Neural progenitor cell (in vitro differentiated cells): ENCODE measurements around the gene ARHGAP26.

Experiments
- CTCF ChIP-seq: fragments of 200-600 bp; sonication (generic); IDR thresholded peaks from 2 replicates; pipeline ENCODE4 v1.5.1; 2017; ENCODE audit warnings: antibody characterized with exemption, mild to moderate bottlenecking
- EZH2phosphoT487 ChIP-seq: fragments of 200-600 bp; sonication (generic); IDR thresholded peaks from 2 replicates; pipeline ENCODE4 v1.6.1; 2017; ENCODE audit warnings: antibody characterized with exemption

GRCh38 chr5:143078313-143078712 lies 308.1 kb downstream of the ARHGAP26 start:
- TF ChIP-seq CTCF, result no peak
- TF ChIP-seq EZH2phosphoT487, result no peak
